HG03060 (cell line): ENCODE data around the gene ZNF827.

Source experiments
- ATAC-seq: cut with Tn5 transposase; IDR thresholded peaks from one replicate; pipeline ENCODE4 v1.9.1; 2021; ENCODE audit warnings: low read depth, moderate number of reproducible peaks; ENCODE audit not compliant: unreplicated experiment

The ZNF827 gene

GRCh38 chr4:145935253-145936141 is 3.1 kb downstream of the ZNF827 start:
- no peak for ATAC-seq

- ATAC-seq = no peak
Measured at GRCh38 chr4:145934434-145935047, 4.1 kb downstream of the ZNF827 start.

DNA sequence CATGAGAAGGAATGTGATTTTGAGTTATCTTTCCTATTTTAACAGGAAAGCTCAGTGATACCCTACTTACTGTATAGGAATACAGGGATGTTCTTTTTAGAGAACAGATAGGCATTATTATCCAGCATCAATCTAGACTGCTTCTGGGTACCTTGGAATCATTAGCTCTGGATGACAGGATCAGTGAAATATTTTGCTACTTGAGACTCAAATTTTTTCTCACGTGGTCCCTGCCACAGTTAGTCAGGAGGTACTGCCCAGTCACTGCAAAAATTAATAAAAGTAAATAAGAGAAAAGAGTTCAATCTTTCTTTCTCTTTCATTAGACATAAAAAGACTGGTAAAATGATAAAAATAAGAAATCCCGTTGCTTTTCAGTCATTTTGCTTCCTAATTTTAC is 5.5 kb downstream of the ZNF827 start:
- no peak for ATAC-seq

GRCh38 chr4:145931403-145931802 is 7.2 kb downstream of the ZNF827 start:
- no peak for ATAC-seq

DNA sequence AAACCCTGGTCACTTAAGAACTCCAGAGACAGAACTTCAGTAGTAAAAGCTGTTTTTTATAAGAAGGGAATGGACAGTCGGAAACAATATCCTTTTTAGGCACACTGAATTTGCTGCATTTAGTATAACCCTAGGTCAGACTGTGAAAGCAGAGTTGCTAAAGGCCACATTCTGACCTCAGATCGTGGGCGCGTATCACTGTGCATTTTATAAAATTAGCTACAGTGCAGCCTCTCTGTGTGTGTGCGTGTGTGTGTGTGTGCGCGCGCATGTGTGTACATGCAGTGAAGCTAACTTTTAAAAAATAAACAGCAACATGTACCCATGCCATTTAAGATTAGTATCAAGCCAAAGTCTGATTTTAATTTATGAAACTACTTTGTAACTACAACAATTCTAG is 8.0 kb downstream of the ZNF827 start:
- no peak for ATAC-seq

DNA sequence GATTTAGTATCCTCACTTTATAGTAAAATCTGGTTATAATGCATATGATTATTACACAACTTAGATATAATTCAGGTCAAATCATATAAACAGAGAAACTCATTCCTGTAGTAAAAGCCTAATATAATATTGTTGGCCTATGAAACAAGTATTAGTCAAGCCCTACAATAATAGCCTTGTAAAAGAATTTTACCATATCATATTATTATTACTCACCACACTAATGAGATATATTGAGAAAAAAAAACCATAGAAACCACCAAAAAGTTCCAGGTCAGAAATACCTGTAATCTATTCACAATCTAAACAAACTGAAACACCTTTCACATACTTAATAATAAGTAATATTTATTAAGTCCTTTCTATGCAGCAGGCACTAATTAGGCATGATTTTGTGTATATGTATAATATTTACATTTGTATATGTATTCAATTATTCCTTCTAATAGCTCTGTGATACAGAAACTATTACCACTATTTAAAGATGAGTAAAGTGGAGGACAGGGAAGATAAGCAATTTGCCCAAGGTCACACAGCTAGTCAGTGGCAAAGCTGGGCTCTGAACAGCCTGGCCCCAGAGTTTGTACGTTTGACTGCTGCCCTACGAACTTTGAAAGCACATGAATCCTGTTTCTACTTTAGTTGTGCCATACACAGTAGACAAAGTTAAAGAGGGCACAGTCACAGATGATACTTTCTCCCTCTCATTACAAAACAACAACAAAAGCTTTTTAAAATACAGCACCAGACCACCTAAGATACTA is 9.0 kb downstream of the ZNF827 start:
- no peak for ATAC-seq

DNA sequence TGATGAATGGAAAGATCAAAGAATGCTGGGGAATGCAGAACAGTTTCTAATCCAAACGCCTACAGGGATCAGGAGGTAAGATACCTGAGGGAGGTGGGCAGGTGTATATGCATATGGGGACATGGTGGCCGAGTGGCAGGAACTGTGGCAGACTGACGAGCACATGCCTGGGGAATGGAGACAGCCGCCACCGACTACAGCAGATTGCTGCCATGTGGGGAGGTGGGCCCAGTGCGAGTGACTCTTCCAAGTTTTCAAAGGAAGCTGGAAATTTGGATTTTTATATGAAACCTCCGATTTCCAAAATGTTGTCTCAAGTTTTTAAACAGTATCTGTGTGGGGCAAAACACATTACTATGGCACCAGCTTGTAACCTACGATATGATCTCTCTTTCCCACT is 9.9 kb downstream of the ZNF827 start:
- ATAC-seq = no peak

- no peak for ATAC-seq
Measured at GRCh38 chr4:145927030-145927429, 11.6 kb downstream of the ZNF827 start.

- ATAC-seq = no peak
Measured at GRCh38 chr4:145921231-145921630, 17.4 kb downstream of the ZNF827 start.

DNA sequence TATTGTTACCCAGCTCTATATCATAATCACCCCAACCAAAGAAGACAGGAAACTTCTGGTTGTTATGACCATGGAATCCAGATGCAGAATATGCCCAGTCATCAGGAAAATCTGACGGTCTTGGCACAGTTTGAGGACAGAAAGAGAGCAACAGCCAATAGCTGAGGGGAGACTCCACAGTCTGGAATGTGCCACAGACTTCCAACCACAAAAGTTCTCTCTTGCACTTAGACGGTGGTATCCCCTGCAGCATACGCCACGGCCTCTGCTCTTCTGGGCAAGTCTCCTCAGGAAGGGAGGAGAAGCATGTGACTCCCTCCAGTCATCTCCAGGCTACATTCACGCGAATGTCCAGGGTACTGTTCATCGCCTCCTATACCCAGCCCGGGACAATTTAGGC is 18.4 kb downstream of the ZNF827 start:
- ATAC-seq = no peak

DNA sequence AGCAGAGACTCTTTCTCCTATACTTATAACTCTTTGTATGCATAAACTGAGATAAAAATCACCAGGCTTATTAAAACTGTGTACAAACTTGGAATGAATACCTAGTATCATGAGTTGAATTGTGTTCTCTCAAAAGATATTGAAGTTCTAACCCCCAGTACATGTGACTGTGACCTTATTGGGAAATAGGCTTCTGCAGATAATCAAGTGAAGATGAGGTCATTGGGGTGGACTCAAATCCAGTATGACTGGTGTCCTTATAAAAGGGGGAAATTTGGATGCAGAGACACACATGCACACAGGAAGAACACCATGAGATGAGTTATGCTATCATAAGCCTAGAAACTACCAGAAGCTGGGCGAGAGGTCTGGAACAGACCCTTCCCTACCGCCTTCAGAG is 26.2 kb downstream of the ZNF827 start:
- no peak for ATAC-seq

DNA sequence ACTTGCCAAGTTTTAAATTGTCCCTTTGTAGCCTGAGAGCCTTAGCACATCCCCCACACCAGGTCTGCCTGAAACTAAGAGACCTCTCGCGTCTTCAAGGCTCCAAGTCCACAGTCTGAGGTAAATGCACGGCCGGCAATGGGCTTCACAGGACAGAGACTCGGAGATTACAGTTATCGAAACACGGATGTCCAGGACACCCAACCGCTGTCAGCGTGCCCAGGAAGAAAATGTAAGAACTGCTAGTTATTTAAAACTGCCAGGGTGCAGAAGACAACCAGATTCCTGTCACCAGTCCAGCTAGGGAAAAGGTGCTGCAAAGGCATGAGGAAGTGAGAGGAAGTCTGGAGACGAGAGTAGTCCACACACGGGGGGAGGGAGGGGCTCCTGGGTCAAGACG is 28.9 kb downstream of the ZNF827 start:
- ATAC-seq = no peak

- no peak for ATAC-seq
Measured at GRCh38 chr4:145909281-145909715, 29.3 kb downstream of the ZNF827 start.

DNA sequence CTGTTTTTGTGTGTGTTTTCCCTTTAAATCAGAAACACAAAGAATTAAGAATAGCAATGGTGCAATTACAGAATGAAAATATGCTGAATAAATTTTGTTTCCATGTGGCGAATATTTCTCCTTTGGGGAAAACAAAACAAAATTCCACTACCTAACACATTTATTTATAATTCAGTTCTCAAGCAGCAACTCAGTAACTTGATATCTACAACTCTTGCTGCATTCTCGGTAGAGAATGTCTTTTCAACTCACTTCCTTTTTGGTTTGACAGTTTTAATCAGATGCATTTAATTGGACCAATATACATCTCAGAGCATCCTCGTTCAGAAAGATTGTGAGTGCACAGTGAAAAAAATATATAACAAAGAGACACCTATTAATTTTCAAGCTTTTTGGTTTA is 30.8 kb downstream of the ZNF827 start:
- ATAC-seq = no peak

- ATAC-seq = no peak
Measured at GRCh38 chr4:145907390-145907789, 31.2 kb downstream of the ZNF827 start.

- ATAC-seq = no peak
Measured at GRCh38 chr4:145904413-145905177, 34.0 kb downstream of the ZNF827 start.

- ATAC-seq = no peak
Measured at GRCh38 chr4:145902522-145902921, 36.1 kb downstream of the ZNF827 start.

DNA sequence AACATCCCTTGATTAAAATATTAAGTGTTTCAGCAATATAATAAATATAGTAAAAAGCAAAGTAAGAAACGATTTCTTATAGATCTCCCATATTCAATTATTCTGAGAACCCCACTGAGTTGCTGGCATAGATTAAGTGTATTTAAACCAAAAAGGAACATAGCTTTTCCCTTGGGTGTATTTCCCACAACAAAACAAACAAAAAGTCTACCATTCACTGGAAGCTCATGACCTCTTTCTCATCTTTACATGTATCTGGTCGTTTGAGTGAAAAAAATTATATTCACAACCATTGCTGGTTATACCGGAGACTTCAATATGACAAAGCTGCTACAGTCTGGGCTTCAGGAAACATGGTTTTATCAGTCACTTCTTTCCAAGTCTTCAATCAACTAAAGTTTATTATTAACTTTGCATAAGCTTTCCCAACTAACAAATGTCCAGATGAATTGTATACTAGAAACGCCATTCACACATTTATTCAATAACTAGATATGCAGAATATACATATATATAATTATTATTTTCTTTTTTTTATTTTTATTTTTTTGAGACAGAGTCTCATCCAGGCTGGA is 38.6 kb downstream of the ZNF827 start:
- no peak for ATAC-seq

- ATAC-seq = no peak
Measured at GRCh38 chr4:145898926-145899531, 39.6 kb downstream of the ZNF827 start.

DNA sequence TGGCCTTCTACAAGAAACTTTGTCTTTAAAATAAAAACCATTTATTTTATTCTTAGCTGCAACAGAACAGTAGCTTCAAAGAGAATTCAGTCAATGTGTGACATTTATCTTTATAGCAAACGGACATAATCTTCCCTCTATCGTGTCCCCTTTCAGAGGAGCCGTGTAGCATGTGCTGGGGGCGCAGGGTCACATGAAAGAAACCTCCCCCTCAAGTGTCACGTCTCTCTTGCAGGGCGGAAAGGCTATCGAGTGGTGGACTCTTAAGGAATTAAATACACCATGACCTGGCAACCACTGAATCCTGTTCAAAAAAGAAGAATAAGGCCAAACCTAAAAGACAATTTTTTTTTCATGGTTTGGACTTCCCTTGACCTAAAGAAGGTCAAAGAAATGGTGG is 40.2 kb downstream of the ZNF827 start:
- ATAC-seq = no peak
